Articular chondrocyte of knee joint (primary cell): ENCODE data around the gene PTPN18. TPM values are rescaled to one million over a fixed set of nuclear protein-coding genes. Genes with fewer than 3 reads are reported as not detected.

ENCODE experiments used
- small RNA-seq: library from RNA; depleted of rRNA; stranded (forward); fragments of <200 nt; gene quantifications from one replicate; pipeline ENCODE3, GENCODE V24; 2012
- total RNA-seq: library from RNA; depleted of rRNA; stranded (reverse); fragments of >200 nt; gene quantifications from 2 replicates; pipeline ENCODE4 v1.2.3, GENCODE V29; 2012

Gene PTPN18
- total RNA-seq = 21.8 and 26.7 TPM in 2 replicates

GRCh38 chr2:130355578-130356431, at the start of gene PTPN18:
Gene PTPN18 (plus strand): TSS chr2:130356056. CDS start chr2:130356108, 52 bp downstream.

GRCh38 chr2:130342533-130343275, 13.2 kb upstream of the PTPN18 start, which contains the start of gene IMP4:
Gene IMP4 (plus strand): TSS chr2:130342897. CDS start chr2:130342933, 36 bp downstream.

Small RNA genes lying within 50 kb of the gene (small RNA-seq; reads per million reads assigned to genes)
- gene AC132479.1 = not detected

Other genes with a start within 250 kb of the PTPN18 start
- gene POTEF, start 226.8 kb upstream of the PTPN18 start, total RNA-seq = not detected in 2 replicates
- gene CCDC74B, start 210.9 kb upstream of the PTPN18 start, total RNA-seq = 3.1 and 5.6 TPM in 2 replicates
- gene SMPD4, start 174.5 kb upstream of the PTPN18 start, total RNA-seq = 14.4 and 20.4 TPM in 2 replicates
- gene MZT2B, start 173.8 kb upstream of the PTPN18 start, total RNA-seq = 91.7 and 127 TPM in 2 replicates
- gene TUBA3E, start 157.6 kb upstream of the PTPN18 start, total RNA-seq = not detected in 2 replicates
- 50.5 and 53.4 TPM in 2 replicates for gene IMP4, start 13.2 kb upstream of the PTPN18 start, total RNA-seq
- not detected in 2 replicates for gene POTEI, start 153.3 kb downstream of the PTPN18 start, total RNA-seq
- not detected in 2 replicates for gene CFC1B, start 165.2 kb downstream of the PTPN18 start, total RNA-seq
- gene CFC1, start 243.5 kb downstream of the PTPN18 start, total RNA-seq = not detected in 2 replicates